Lower leg skin (tissue), 3 donors: ENCODE data around the gene MAP3K13.

ENCODE experiments used
- POLR2A ChIP-seq, 2 donors: fragments of 450-650 bp; IDR thresholded peaks; one replicate each; pipeline ENCODE4 v1.6.1; 2016 to 2017; ENCODE audit warnings: antibody characterized with exemption in 2 of 2, mild to moderate bottlenecking in 1 of 2, moderate library complexity in 1 of 2
- TF ChIP-seq, protein P1 (sequence below), 3 donors: fragments of 450-650 bp; IDR thresholded peaks; one replicate each; pipeline ENCODE4 v1.5.1; 2016; ENCODE audit warnings: antibody characterized with exemption in 3 of 3, mild to moderate bottlenecking in 3 of 3, moderate library complexity in 2 of 3

- TF ChIP-seq, protein P1, sequence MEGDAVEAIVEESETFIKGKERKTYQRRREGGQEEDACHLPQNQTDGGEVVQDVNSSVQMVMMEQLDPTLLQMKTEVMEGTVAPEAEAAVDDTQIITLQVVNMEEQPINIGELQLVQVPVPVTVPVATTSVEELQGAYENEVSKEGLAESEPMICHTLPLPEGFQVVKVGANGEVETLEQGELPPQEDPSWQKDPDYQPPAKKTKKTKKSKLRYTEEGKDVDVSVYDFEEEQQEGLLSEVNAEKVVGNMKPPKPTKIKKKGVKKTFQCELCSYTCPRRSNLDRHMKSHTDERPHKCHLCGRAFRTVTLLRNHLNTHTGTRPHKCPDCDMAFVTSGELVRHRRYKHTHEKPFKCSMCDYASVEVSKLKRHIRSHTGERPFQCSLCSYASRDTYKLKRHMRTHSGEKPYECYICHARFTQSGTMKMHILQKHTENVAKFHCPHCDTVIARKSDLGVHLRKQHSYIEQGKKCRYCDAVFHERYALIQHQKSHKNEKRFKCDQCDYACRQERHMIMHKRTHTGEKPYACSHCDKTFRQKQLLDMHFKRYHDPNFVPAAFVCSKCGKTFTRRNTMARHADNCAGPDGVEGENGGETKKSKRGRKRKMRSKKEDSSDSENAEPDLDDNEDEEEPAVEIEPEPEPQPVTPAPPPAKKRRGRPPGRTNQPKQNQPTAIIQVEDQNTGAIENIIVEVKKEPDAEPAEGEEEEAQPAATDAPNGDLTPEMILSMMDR (IDR thresholded peaks at IDR 0.05): no peak
- TF ChIP-seq POLR2A (IDR thresholded peaks at IDR 0.05): no peak
Measured at GRCh38 chr3:185490241-185490640, 127.3 kb downstream of the MAP3K13 start.
